ENCODE measurements around the gene IRAK3. TPM values are rescaled to one million over a fixed set of nuclear protein-coding genes. Genes with fewer than 3 reads are reported as not detected.
"Not testable (repeated sequence)": the region's sequence is repeated elsewhere in the genome, so short reads cannot be mapped to it uniquely, and the experiment has no call there.

Gene IRAK3
- total RNA-seq, 4 donors from 2014 or later, result 3.8 to 8.8 (median 7.1) TPM

DNA sequence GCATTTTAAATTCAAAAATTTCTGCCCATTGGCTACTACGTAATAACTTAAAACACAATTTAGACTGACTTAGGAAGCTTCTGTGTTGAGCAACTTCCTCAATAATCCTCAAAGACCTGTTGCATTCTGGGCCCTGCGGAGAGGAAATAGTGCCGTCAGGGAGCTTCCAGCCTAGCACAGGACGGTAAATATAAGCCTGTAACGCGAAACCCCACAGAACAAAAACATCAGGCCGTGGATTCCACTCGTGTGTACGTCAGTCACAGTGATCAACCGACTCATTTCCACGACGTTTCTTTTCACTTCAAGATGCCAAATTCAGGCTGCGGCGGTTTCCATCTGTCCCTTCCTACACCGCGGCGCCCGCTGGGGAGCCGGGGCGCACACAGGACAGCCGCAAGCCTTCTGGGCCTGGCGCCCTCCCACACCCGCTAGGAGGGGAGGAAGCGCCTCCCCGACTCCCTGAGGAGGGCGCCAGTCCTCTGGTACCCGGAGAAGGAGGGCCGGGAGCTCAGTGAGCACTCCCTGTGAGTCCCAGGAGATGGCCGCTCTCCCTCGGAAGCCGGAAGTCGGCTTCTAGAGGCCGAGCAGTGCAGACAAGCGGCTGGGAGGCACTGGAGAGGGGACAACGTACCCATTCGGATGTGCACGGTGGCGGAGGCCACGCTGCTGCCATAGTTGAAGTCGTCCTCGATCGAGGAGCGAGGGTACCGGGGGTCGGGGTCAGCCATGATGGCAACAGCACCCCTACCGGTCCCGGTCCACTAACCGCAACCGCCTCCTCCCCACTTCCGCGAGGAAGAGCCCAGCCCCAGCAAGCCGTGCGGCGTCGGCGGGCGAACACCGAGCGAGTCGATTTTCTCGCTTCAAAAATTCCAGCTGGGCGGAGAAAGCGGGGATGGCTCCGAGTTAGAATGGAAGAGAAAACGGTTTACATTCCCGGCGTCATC is 19.5 kb upstream of the IRAK3 start, which contains the start of gene TMBIM4:
TMBIM4 (minus strand) TSS at position 776 of the 950 bp plus-strand sequence; CDS start at position 731, 45 bp downstream.
- TF ChIP-seq EP300 (IDR thresholded peaks at IDR 0.05) (no peak), POLR2A (IDR thresholded peaks at IDR 0.05) (peak in 1 of 2 donors; percentile 82), POLR2AphosphoS5 (IDR thresholded peaks at IDR 0.05) (peak; percentile 70 to 79 (median 74))
- TF ChIP-seq, protein P1, sequence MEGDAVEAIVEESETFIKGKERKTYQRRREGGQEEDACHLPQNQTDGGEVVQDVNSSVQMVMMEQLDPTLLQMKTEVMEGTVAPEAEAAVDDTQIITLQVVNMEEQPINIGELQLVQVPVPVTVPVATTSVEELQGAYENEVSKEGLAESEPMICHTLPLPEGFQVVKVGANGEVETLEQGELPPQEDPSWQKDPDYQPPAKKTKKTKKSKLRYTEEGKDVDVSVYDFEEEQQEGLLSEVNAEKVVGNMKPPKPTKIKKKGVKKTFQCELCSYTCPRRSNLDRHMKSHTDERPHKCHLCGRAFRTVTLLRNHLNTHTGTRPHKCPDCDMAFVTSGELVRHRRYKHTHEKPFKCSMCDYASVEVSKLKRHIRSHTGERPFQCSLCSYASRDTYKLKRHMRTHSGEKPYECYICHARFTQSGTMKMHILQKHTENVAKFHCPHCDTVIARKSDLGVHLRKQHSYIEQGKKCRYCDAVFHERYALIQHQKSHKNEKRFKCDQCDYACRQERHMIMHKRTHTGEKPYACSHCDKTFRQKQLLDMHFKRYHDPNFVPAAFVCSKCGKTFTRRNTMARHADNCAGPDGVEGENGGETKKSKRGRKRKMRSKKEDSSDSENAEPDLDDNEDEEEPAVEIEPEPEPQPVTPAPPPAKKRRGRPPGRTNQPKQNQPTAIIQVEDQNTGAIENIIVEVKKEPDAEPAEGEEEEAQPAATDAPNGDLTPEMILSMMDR (IDR thresholded peaks at IDR 0.05), result peak; percentile 33 to 51
- H3K27me3 ChIP-seq, result no peaks in the 10 kb centered on the region
- WGBS, result under 1% methylated on average over 44 of the region's 67 CpGs

DNA sequence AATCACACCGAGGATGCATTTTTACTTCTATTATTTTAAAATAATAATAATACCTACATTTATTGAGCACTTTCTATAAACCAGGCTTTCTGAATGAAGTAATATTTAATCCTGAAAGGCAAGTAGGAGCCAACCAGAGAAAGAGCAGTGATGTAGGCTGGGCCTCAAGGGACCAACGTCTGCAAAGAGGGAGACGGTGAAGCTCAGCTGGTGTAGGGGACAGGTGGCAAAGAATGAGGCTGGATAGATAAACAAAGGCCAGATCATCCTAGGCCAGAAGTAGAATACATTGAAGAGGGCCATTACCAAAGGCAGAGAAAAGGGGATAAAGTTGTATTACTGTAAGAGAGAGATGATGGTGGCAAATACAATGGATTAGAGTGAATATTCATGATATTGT is 18.4 kb upstream of the IRAK3 start:
- Histone ChIP-seq H3K27ac (peak overlapping the region; percentile 99), H3K4me1 (peaks cover 26% of the 10 kb centered on the region), H3K36me3 (peaks cover 3% of the 10 kb centered on the region), H3K4me3 (peak overlapping the region; percentile 75), H3K27me3 (no peaks in the 10 kb centered on the region), H3K9me3 (peaks cover under 1% of the 10 kb centered on the region)
- no peak for DNase-seq (ENCODE audit: low spot score in 2 of 2)
- WGBS, result 96% methylated on average over 3 of the region's 3 CpGs
- TF ChIP-seq EP300 (IDR thresholded peaks at IDR 0.05) (no peak), POLR2AphosphoS5 (IDR thresholded peaks at IDR 0.05) (no peak), POLR2A (IDR thresholded peaks at IDR 0.05) (no peak)
- TF ChIP-seq, protein P1 (IDR thresholded peaks at IDR 0.05), result no peak

More for the DNA sequence above, 19.5 kb upstream of the IRAK3 start, which contains the start of gene TMBIM4:
- peak; percentile 93 to 94 for DNase-seq (ENCODE audit: low spot score in 2 of 2)
- H3K4me1 ChIP-seq, result peaks cover 26% of the 10 kb centered on the region
- H3K36me3 ChIP-seq, result peaks cover 3% of the 10 kb centered on the region
- peak within 1 kb of the TSS; percentile 75 for H3K4me3 ChIP-seq
- H3K27ac ChIP-seq, result peak within 1 kb of the TSS; percentile 99
- H3K9me3 ChIP-seq, result peaks cover 4% of the 10 kb centered on the region

DNA sequence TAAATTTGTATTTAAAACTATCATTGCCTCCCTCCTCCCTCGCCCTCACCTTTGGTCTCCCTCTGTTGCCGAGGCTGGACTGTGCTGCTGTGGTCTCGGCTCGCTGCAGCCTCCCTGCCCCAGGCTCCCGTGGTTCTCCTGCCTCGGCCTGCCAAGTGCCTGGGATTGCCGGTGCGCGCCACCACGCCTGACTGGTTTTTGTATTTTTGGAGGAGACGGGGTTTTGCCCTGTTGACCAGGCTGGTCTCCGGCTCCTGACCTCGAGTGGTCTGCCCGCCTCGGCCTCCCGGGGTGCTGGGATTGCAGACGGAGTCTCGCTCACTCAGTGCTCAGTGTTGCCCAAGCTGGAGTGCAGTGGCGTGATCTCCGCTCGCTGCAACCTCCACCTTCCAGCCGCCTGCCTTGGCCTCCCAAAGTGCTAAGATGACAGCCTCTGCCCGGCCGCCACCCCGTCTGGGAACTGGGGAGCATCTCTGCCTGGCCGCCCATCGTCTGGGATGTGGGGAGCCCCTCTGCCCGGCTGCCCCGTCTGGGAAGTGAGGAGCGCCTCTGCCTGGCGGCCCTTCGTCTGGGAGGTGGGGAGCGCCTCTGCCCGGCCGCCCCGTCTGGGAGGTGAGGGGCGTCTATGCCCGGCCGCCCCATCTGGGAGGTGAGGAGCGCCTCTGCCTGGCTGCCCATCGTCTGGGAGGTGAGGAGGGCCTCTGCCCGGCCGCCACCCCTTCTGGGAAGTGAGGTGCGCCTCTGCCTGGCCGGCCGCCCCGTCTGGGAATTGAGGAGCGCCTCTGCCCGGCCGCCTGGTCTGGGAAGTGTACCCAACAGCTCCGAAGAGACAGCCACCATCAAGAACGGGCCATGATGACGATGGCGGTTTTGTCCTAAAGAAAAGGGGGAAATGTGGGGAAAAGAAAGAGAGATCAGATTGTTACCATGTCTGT is 14.4 kb upstream of the IRAK3 start:
- not testable (repeated sequence) for H3K4me3 ChIP-seq; H3K27me3 ChIP-seq; H3K4me1 ChIP-seq; DNase-seq (ENCODE audit: low spot score in 2 of 2); H3K36me3 ChIP-seq; H3K27ac ChIP-seq; H3K9me3 ChIP-seq
- 97% methylated on average over 47 of the region's 54 CpGs for WGBS

DNA sequence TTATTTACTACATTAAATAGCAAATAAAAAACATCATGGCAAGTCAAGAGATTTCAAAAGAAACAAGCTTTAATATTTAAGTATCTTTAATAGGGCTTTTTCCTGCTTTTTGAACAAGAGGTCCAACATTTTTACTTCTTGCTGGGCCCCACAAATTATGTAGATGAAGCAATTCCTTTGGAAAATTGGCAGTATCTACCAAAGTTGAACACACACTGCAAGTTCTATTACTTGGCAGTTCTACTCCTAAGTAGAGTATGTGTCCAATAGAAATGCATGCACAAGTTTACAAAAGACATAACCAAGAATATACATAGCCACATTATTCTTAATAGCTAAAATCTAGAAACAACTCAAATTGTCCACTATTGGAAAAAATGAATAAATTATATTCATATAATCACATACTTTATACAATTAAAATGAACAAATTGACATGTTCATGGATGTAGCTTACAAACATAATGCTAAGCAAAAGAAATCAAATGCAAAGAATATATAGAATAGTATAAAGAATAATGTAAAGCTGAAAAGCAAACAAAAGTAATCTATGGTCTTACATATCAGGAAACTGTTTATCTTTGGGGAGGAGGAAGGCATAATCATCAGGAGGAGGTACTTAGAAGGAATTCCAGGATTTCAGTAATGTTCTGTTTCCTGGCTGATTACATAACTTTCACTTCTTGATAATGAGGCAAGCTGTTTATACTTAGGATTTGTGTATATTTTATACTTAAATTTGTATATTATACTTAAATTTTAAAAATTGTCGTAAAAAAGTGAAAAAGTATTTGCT is 12.7 kb upstream of the IRAK3 start:
- no peak for DNase-seq (ENCODE audit: low spot score in 2 of 2)
- WGBS, result 77% methylated on average over 1 of the region's 1 CpG
- no peaks in the 10 kb centered on the region for H3K27me3 ChIP-seq

More for the DNA sequence above, 12.7 kb upstream of the IRAK3 start:
- H3K4me3 ChIP-seq, result no peak overlapping the region
- no peaks in the 10 kb centered on the region for H3K36me3 ChIP-seq
- H3K9me3 ChIP-seq, result no peaks in the 10 kb centered on the region
- no peaks in the 10 kb centered on the region for H3K4me1 ChIP-seq
- H3K27ac ChIP-seq, result no peak overlapping the region
- TF ChIP-seq, protein P1 (IDR thresholded peaks at IDR 0.05), result no peak
- TF ChIP-seq EP300 (IDR thresholded peaks at IDR 0.05), result no peak
- no peak for TF ChIP-seq POLR2A (IDR thresholded peaks at IDR 0.05)
- TF ChIP-seq POLR2AphosphoS5 (IDR thresholded peaks at IDR 0.05), result no peak
